ENCODE data around the gene IQSEC3.

Gene IQSEC3

DNA sequence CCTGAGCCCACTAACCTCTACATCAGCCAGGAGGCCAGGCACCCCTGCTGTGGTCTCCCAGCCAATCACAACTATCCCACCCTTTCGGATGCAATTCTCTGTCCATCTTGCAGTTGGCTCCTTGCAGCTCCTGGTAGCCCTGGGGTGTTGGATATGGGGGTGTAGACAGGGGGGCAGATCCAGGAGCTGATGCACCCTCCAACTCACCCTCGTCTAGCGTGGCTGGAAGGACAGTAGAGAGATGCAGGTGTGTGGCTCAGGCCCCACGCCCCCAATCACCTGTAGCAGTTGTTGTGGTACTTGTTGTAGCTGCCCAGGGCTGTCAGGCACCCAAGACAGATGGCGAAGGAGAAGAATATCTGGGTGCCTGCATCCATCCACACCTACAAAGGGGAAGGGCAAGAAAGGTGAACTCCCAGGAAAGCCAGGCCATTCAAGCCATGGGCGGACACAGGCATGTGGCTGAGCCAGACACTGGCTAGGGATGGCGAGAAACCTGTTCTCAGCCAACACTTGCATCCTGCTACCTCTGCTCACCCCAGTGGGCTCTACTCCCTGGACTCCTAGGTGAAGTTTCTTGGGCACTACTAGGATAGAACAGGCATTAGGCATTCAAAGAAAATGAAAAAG, 160.8 kb downstream of the IQSEC3 start:
- no peak for DNase-seq (ENCODE audit: low spot score)
- in situ Hi-C loops (cut with MboI; ENCODE audit: low pct_unique_long_range_greater_than_20kb, low sequenced_read_pairs, unreplicated experiment), result no loop called here
- TF ChIP-seq, protein P1, sequence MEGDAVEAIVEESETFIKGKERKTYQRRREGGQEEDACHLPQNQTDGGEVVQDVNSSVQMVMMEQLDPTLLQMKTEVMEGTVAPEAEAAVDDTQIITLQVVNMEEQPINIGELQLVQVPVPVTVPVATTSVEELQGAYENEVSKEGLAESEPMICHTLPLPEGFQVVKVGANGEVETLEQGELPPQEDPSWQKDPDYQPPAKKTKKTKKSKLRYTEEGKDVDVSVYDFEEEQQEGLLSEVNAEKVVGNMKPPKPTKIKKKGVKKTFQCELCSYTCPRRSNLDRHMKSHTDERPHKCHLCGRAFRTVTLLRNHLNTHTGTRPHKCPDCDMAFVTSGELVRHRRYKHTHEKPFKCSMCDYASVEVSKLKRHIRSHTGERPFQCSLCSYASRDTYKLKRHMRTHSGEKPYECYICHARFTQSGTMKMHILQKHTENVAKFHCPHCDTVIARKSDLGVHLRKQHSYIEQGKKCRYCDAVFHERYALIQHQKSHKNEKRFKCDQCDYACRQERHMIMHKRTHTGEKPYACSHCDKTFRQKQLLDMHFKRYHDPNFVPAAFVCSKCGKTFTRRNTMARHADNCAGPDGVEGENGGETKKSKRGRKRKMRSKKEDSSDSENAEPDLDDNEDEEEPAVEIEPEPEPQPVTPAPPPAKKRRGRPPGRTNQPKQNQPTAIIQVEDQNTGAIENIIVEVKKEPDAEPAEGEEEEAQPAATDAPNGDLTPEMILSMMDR (IDR thresholded peaks at IDR 0.05; ENCODE audit: extremely low read depth, insufficient read depth, missing control alignments), result no peak

Measured in GM13977 (cell line).